H1 (cell line): Measurements from ENCODE around the gene PEX14. TPM values are rescaled to one million over a fixed set of nuclear protein-coding genes. Genes with fewer than 3 reads are reported as not detected.

Source experiments
- CTCF ChIA-PET: fragments of 300-600 bp; sonication (Branson Sonifier 250); formaldehyde crosslinking; loops from one replicate; lab custom pipeline; 2021; ENCODE audit not compliant: partially characterized antibody; lab: Charles Lee
- POLR2A ChIA-PET: fragments of 300-600 bp; sonication (Branson Sonifier 250); formaldehyde crosslinking; loops from one replicate; lab custom pipeline; 2021; ENCODE audit warnings: inconsistent platforms; ENCODE audit not compliant: partially characterized antibody; lab: Charles Lee
- DNase-seq, 2 experiments: peaks; one replicate each; pipeline versions ENCODE4 v3.0.0 to v3.0.0-alpha.2; 2010 to 2022; ENCODE audit warnings: low spot score in 2 of 2, low read depth in 1 of 2, mixed read lengths in 1 of 2
- FAIRE-seq: peaks from 2 replicates; lab custom pipeline; 2011; peaks lifted over from hg19 to GRCh38; lab: Jason Lieb, UNC
- H2AFZ ChIP-seq: 2 replicates; pipeline ENCODE4 v1.8.1; 2012; ENCODE audit warnings: low read length, inconsistent platforms
- H2AK5ac ChIP-seq: 2 replicates; pipeline ENCODE4 v1.6.1; 2013; ENCODE audit warnings: low read depth, low read length
- H2BK120ac ChIP-seq: replicated peaks from 2 replicates; pipeline ENCODE3; 2013; ENCODE audit warnings: low read depth, low read length, inconsistent platforms
- H2BK12ac ChIP-seq: 2 replicates; pipeline ENCODE4 v1.6.1; 2013; ENCODE audit warnings: low read depth, low read length
- H2BK15ac ChIP-seq: 2 replicates; pipeline ENCODE4 v1.6.1; 2013; ENCODE audit warnings: low read length
- H2BK20ac ChIP-seq: 2 replicates; pipeline ENCODE4 v1.6.1; 2013; ENCODE audit warnings: low read length
- H2BK5ac ChIP-seq: 2 replicates; pipeline ENCODE4 v1.6.1; 2013; ENCODE audit warnings: low read depth, low read length
- H3K14ac ChIP-seq: 2 replicates; pipeline ENCODE4 v1.6.1; 2013; ENCODE audit warnings: inconsistent platforms; ENCODE audit not compliant: insufficient read length
- H3K18ac ChIP-seq: 2 replicates; pipeline ENCODE4 v1.6.1; 2013; ENCODE audit warnings: low read length; ENCODE audit errors: extremely low read depth
- H3K23ac ChIP-seq: 2 replicates; pipeline ENCODE4 v1.6.1; 2013; ENCODE audit warnings: inconsistent platforms; ENCODE audit not compliant: insufficient read length
- H3K23me2 ChIP-seq: 2 replicates; pipeline ENCODE4 v1.6.1; 2013; ENCODE audit warnings: low read depth, low read length
- H3K27ac ChIP-seq: 2 replicates; pipeline ENCODE4 v1.6.1; 2011; ENCODE audit warnings: low read depth, low read length, inconsistent platforms
- H3K27me3 ChIP-seq, 4 experiments: replicated peaks in 1 of 4; 1 replicate in 1 of 4; 2 replicates in 3 of 4; pipeline versions ENCODE4 v1.6.1 to v1.8.1; 2011 to 2013; ENCODE audit warnings: low read length in 3 of 4, mild to moderate bottlenecking in 3 of 4, inconsistent platforms in 2 of 4, mixed read lengths in 2 of 4, moderate library complexity in 1 of 4; ENCODE audit not compliant: control insufficient read depth in 3 of 4, insufficient read depth in 3 of 4; ENCODE audit errors: extremely low read depth in 1 of 4
- H3K36me3 ChIP-seq, 4 experiments: 2 replicates each; pipeline versions ENCODE4 v1.6.1 to v1.8.1; 2011 to 2013; ENCODE audit warnings: mild to moderate bottlenecking in 4 of 4, low read length in 3 of 4, moderate library complexity in 2 of 4, control low read depth in 1 of 4, inconsistent platforms in 1 of 4; ENCODE audit not compliant: insufficient read depth in 4 of 4, control insufficient read depth in 2 of 4
- H3K4ac ChIP-seq: replicated peaks from 2 replicates; pipeline ENCODE3; 2013; ENCODE audit warnings: low read length, low read depth, mixed read lengths, inconsistent platforms; ENCODE audit not compliant: insufficient read length
- H3K4me1 ChIP-seq, 4 experiments: replicated peaks in 1 of 4; 1 replicate in 1 of 4; 2 replicates in 3 of 4; pipeline versions ENCODE4 v1.6.1 to v1.8.1; 2011 to 2013; ENCODE audit warnings: low read length in 3 of 4, inconsistent platforms in 2 of 4, mixed read lengths in 1 of 4; ENCODE audit not compliant: insufficient read depth in 4 of 4, control insufficient read depth in 3 of 4
- H3K4me2 ChIP-seq, 2 experiments: 2 replicates each; pipeline versions ENCODE4 v1.6.1 to v1.8.1; 2011 to 2013; ENCODE audit warnings: low read depth in 2 of 2, low read length in 2 of 2, control low read depth in 1 of 2, inconsistent platforms in 1 of 2, mild to moderate bottlenecking in 1 of 2; ENCODE audit not compliant: insufficient read depth in 1 of 2
- H3K4me3 ChIP-seq, 4 experiments: fragments of 200-600, 300-600 bp in 1 of 4; sonication (generic), shearing (Covaris generic), sonication (Bioruptor Twin) in 1 of 4; 2 replicates each; pipeline versions ENCODE4 v1.5.1 to v1.8.1; 2011 to 2016; ENCODE audit warnings: low read length in 4 of 4, low read depth in 3 of 4, control low read depth in 2 of 4, inconsistent platforms in 2 of 4, mild to moderate bottlenecking in 2 of 4, mixed read lengths in 1 of 4, moderate library complexity in 1 of 4; ENCODE audit not compliant: insufficient read depth in 2 of 4; ENCODE audit errors: extremely low read depth in 1 of 4
- H3K56ac ChIP-seq: replicated peaks from 2 replicates; pipeline ENCODE3; 2013; ENCODE audit warnings: low read depth, mild to moderate bottlenecking, mixed read lengths, low read length, inconsistent platforms; ENCODE audit not compliant: insufficient read length
- H3K79me1 ChIP-seq: 2 replicates; pipeline ENCODE4 v1.6.1; 2013; ENCODE audit warnings: low read depth, low read length, control low read depth
- H3K79me2 ChIP-seq, 2 experiments: 2 replicates each; pipeline versions ENCODE4 v1.6.1 to v1.8.1; 2012 to 2013; ENCODE audit warnings: low read length in 2 of 2, mild to moderate bottlenecking in 2 of 2, inconsistent platforms in 1 of 2; ENCODE audit not compliant: insufficient read depth in 2 of 2, control insufficient read depth in 1 of 2
- H3K9ac ChIP-seq, 4 experiments: replicated peaks in 1 of 4; 1 replicate in 1 of 4; 2 replicates in 3 of 4; pipeline versions ENCODE4 v1.6.1 to v1.8.1; 2011 to 2013; ENCODE audit warnings: low read depth in 3 of 4, low read length in 3 of 4, control low read depth in 2 of 4, mild to moderate bottlenecking in 2 of 4, moderate library complexity in 2 of 4, inconsistent platforms in 1 of 4; ENCODE audit errors: extremely low read depth in 1 of 4
- H3K9me3 ChIP-seq, 2 experiments: 2 replicates each; pipeline versions ENCODE4 v1.6.1 to v1.8.1; 2012 to 2013; ENCODE audit warnings: mild to moderate bottlenecking in 2 of 2, moderate library complexity in 2 of 2, control low read depth in 1 of 2, inconsistent platforms in 1 of 2, low read depth in 1 of 2, low read length in 1 of 2, mixed read lengths in 1 of 2; ENCODE audit not compliant: insufficient read depth in 2 of 2
- H4K20me1 ChIP-seq, 2 experiments: replicated peaks in 1 of 2; 2 replicates each; pipeline versions ENCODE3 to v1.8.1; 2011 to 2013; ENCODE audit warnings: inconsistent platforms in 2 of 2, low read length in 2 of 2, mild to moderate bottlenecking in 1 of 2; ENCODE audit not compliant: insufficient read depth in 2 of 2, control insufficient read depth in 1 of 2
- H4K5ac ChIP-seq: 2 replicates; pipeline ENCODE4 v1.6.1; 2013; ENCODE audit warnings: low read length, low read depth, mixed read lengths, inconsistent platforms; ENCODE audit not compliant: insufficient read length
- H4K8ac ChIP-seq: 2 replicates; pipeline ENCODE4 v1.8.0; 2013; ENCODE audit warnings: mild to moderate bottlenecking, moderate library complexity, low read length, inconsistent platforms; ENCODE audit not compliant: insufficient read depth; ENCODE audit errors: extremely low read depth
- H4K91ac ChIP-seq: replicated peaks from 2 replicates; pipeline ENCODE3; 2013; ENCODE audit warnings: low read length, mixed read lengths, inconsistent platforms; ENCODE audit not compliant: insufficient read length
- BACH1 ChIP-seq: IDR thresholded peaks from 2 replicates; pipeline ENCODE4 v1.6.1; 2012; ENCODE audit warnings: low read length, improper control_type of control experiment
- CHD2 ChIP-seq: IDR thresholded peaks from 2 replicates; pipeline ENCODE4 v1.6.1; 2012; ENCODE audit warnings: low read length, improper control_type of control experiment
- JUN ChIP-seq: IDR thresholded peaks from 2 replicates; pipeline ENCODE4 v1.6.1; 2011; ENCODE audit warnings: low read depth, mild to moderate bottlenecking, improper control_type of control experiment, low read length
- MAFK ChIP-seq: IDR thresholded peaks from 2 replicates; pipeline ENCODE4 v1.6.1; 2012; ENCODE audit warnings: low read depth, mild to moderate bottlenecking, improper control_type of control experiment, low read length
- NRF1 ChIP-seq: IDR thresholded peaks from 2 replicates; pipeline ENCODE4 v1.6.1; 2011; ENCODE audit warnings: mild to moderate bottlenecking, low read depth, low read length, improper control_type of control experiment
- POLR2AphosphoS5 ChIP-seq: IDR thresholded peaks from 2 replicates; pipeline ENCODE4 v1.6.1; 2011; ENCODE audit warnings: low read depth, low read length
- RFX5 ChIP-seq: IDR thresholded peaks from 2 replicates; pipeline ENCODE4 v1.6.1; 2011; ENCODE audit warnings: low read depth, low read length, improper control_type of control experiment, borderline replicate concordance
- SIRT6 ChIP-seq: IDR thresholded peaks from one replicate; pipeline ENCODE4 v1.7.1; 2012; ENCODE audit warnings: low read length, inconsistent platforms
- SP2 ChIP-seq: IDR thresholded peaks from 2 replicates; pipeline ENCODE4 v1.6.1; 2012; ENCODE audit warnings: mild to moderate bottlenecking, low read length, inconsistent platforms
- SUZ12 ChIP-seq: fragments of 200-600 bp; sonication (generic); IDR thresholded peaks from 2 replicates; pipeline ENCODE4 v1.6.1; 2012; ENCODE audit warnings: mild to moderate bottlenecking, inconsistent platforms, low read length, moderate library complexity, mixed read lengths
- TCF12 ChIP-seq: IDR thresholded peaks from 2 replicates; pipeline ENCODE4 v1.6.1; 2011; ENCODE audit warnings: low read depth, mild to moderate bottlenecking, low read length
- WGBS, 2 experiments: shearing (Covaris generic) in 1 of 2; methylation state at CpG; one replicate each; pipeline versions ENCODE4 v1.1.6 to v1.1.7; 2013 to 2015; ENCODE audit warnings: low lambda C conversion rate in 2 of 2, mixed read lengths in 2 of 2, inconsistent platforms in 1 of 2, low coverage in 1 of 2, missing lambda C conversion rate in 1 of 2; ENCODE audit not compliant: insufficient replicate concordance in 2 of 2, insufficient coverage in 1 of 2, insufficient read length in 1 of 2; ENCODE audit errors: extremely low coverage in 1 of 2, missing lambda C conversion rate in 1 of 2; 5-methylcytosine and 5-hydroxymethylcytosine counted together
- polyA plus RNA-seq, 7 experiments: library from polyadenylated mRNA; depleted of rRNA in 3 of 7; stranded (reverse) in 5 of 7; unstranded in 2 of 7; fragments of >200 nt in 5 of 7; fragments of 200-250 nt in 2 of 7; gene quantifications; 1 replicate in 5 of 7; 2 replicates in 1 of 7; 4 replicates in 1 of 7; pipeline versions ENCODE4 v1.2.1 to v1.2.3, GENCODE V29; 2011 to 2013; ENCODE audit warnings: missing spikeins in 2 of 7, mixed read lengths in 2 of 7
- total RNA-seq: library from RNA; stranded (reverse); fragmentation: NEBNext Ultra II Directional; extraction: Animal tissue kit (Norgen Biotek cat#: 25700); gene quantifications from 2 replicates; pipeline ENCODE4 v1.2.1, GENCODE V29; 2021
- TF ChIP-seq, protein P1 (sequence below): IDR thresholded peaks from 2 replicates; pipeline ENCODE4 v1.6.1; 2012; ENCODE audit warnings: inconsistent platforms
- TF ChIP-seq, protein P2 (sequence below): IDR thresholded peaks from 2 replicates; pipeline ENCODE4 v1.6.1; 2011; ENCODE audit warnings: low read depth, mild to moderate bottlenecking, low read length; ENCODE audit not compliant: insufficient read depth

PEX14 gene
- total and polyA plus RNA-seq, 2 of the 8 experiments (the other 6 are each of a cell fraction or from before 2014, with no cell fraction given) = 13.0 to 19.8 TPM

DNA sequence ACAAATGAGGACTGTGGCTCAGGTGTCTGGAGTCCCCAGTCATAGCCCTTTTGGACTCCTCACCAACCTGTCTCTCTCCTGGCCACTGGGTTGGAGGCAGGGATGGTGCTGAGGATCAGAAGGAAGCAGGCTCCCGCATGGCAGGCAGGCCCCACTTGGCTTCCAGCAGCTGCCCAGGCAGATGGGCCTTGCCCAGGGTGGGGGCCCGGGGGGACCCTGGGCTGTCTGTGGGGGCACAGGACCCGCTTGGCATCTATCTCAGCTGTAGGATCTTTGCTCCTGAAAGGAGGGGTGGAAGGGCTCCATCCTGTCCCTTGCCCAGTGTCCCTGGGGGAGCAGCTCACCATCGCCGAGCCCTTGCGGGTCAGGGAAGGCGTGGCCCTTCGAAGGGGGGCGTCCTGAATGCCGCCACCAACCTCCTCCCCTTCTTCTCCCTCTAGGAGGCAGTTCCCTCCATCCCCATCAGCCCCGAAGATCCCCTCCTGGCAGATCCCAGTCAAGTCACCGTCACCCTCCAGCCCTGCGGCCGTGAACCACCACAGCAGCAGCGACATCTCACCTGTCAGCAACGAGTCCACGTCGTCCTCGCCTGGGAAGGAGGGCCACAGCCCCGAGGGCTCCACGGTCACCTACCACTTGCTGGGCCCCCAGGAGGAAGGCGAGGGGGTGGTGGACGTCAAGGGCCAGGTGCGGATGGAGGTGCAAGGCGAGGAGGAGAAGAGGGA, 154.5 kb downstream of the PEX14 start:
- Histone ChIP-seq H2BK12ac (0 out of 2 replicates have a peak overlapping the region, but pooled peaks have one; percentile 55), H3K18ac (no peak overlapping the region), H3K9ac (no peak overlapping the region), H2AFZ (no peak overlapping the region), H3K27ac (no peak overlapping the region), H3K4me2 (no peak overlapping the region), H2BK20ac (no peak overlapping the region), H2BK15ac (no peak overlapping the region), H3K14ac (no peak overlapping the region), H3K79me2 (no peaks in the 10 kb centered on the region), H3K79me1 (no peaks in the 10 kb centered on the region), H3K4me3 (no peak overlapping the region), H4K91ac (no peak overlapping the region), H4K5ac (no peak overlapping the region), H2BK120ac (no peak overlapping the region), H3K4me1 (peaks cover 4 to 25% (median 17%) of the 10 kb centered on the region in 4 experiments), H3K23me2 (no peaks in the 10 kb centered on the region; the same call in 1 of the 2 replicates), H3K36me3 (no peaks in the 10 kb centered on the region; a peak in 2 of 8 replicates), H4K20me1 (no peaks in the 10 kb centered on the region), H2AK5ac (no peak overlapping the region), H3K56ac (no peak overlapping the region), H3K23ac (no peak overlapping the region), H3K4ac (no peak overlapping the region), H4K8ac (no peak overlapping the region), H3K27me3 (no peaks in the 10 kb centered on the region), H2BK5ac (no peak overlapping the region; the same call in 1 of the 2 replicates), H3K9me3 (no peaks in the 10 kb centered on the region)
- ChIA-PET POLR2A (interaction anchor here (0.6 kb wide), 1 partner anchor 8 kb away, joined by 3 read pairs; no protein-coding TSS in a partner anchor), CTCF (interaction anchor here (0.5 to 2.8 kb wide), 17 partner anchors 10 to 1645 kb away, joined by 3 to 10 read pairs (median 4); no protein-coding TSS in a partner anchor)
- no peak for DNase-seq
- WGBS, 2 experiments = 80% methylated on average over 8 of the region's 25 CpGs; no CpG with 5 or more reads in 1 of the 2 experiments
- FAIRE-seq = no peak
- TF ChIP-seq SUZ12 = no peak
- TF ChIP-seq SP2 = no peak
- TF ChIP-seq NRF1 = no peak
- TF ChIP-seq RFX5 = no peak
- TF ChIP-seq, protein P1, sequence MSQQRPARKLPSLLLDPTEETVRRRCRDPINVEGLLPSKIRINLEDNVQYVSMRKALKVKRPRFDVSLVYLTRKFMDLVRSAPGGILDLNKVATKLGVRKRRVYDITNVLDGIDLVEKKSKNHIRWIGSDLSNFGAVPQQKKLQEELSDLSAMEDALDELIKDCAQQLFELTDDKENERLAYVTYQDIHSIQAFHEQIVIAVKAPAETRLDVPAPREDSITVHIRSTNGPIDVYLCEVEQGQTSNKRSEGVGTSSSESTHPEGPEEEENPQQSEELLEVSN = no peak
- no peak for TF ChIP-seq POLR2AphosphoS5
- TF ChIP-seq JUN = no peak
- TF ChIP-seq, protein P2, sequence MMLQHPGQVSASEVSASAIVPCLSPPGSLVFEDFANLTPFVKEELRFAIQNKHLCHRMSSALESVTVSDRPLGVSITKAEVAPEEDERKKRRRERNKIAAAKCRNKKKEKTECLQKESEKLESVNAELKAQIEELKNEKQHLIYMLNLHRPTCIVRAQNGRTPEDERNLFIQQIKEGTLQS = no peak
- TF ChIP-seq MAFK = no peak
- TF ChIP-seq BACH1 = no peak
- TF ChIP-seq CHD2 = no peak
- no peak for TF ChIP-seq SIRT6
- no peak for TF ChIP-seq TCF12
